ENCODE measurements around the gene TRIM25.

TRIM25 gene

DNA sequence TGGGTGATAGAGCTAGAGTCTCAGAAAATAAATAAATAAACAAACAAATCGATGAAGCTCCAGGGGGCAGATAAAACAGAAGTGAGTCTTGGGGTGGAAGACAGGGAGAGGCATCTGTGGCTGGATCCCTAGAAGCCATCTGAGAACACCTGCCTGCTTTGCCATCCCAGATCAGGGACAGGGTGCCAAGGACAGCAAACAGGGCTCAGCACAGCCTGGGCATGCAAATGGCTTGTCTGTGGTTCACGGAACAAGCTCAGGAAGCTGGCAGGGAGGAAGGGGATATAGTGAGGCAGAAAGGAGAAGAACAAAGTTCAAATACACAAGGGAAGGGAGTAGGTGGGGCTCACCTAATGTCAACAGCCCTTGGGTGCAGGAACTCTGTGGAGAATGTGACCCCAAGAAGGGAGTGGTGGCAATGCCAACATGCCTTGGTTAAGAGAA is 27.5 kb downstream of the TRIM25 start:
- no peak for TF ChIP-seq JUND (IDR thresholded peaks at IDR 0.05; ENCODE audit: low read depth)
- peak in 1 of 2 experiments; percentile 38 for DNase-seq (ENCODE audit: low read depth in 1 of 2, low spot score in 1 of 2)
- in situ Hi-C loops (cut with HindIII; ENCODE audit: low pct_unique_long_range_greater_than_20kb, low sequenced_read_pairs): no loop called here

DNA sequence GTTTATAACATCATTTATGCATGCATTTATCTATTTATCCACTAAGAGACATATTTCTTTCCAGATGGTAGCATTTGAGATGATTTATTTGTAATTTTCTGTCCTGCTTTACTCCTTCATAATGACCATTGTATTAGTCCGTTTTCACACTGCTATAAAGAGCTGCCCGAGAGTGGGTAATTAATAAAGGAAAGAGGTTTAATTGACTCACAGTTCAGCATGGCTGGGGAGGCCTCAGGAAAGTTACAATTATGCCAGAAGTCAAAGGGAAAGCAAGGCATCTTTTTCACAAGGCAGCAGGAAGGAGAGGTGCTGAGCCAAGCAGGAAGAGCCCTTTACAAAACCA is 28.6 kb downstream of the TRIM25 start:
- no peak for DNase-seq (ENCODE audit: low read depth in 1 of 2, low spot score in 1 of 2)
- in situ Hi-C loops (cut with HindIII; ENCODE audit: low pct_unique_long_range_greater_than_20kb, low sequenced_read_pairs): no loop called here
- no peak for TF ChIP-seq JUND (IDR thresholded peaks at IDR 0.05; ENCODE audit: low read depth)

GRCh38 chr17:56884483-56885311 is 29.2 kb downstream of the TRIM25 start:
- no peak for TF ChIP-seq JUND (IDR thresholded peaks at IDR 0.05; ENCODE audit: low read depth)
- in situ Hi-C loops (cut with HindIII; ENCODE audit: low pct_unique_long_range_greater_than_20kb, low sequenced_read_pairs): no loop called here
- DNase-seq (ENCODE audit: low read depth in 1 of 2, low spot score in 1 of 2): no peak

- DNase-seq (ENCODE audit: low read depth in 1 of 2, low spot score in 1 of 2): no peak
- in situ Hi-C loops (cut with HindIII; ENCODE audit: low pct_unique_long_range_greater_than_20kb, low sequenced_read_pairs): no loop called here
- no peak for TF ChIP-seq JUND (IDR thresholded peaks at IDR 0.05; ENCODE audit: low read depth)
Observed at GRCh38 chr17:56883616-56884015, 30.2 kb downstream of the TRIM25 start.

GRCh38 chr17:56881685-56882295 is 32.1 kb downstream of the TRIM25 start:
- in situ Hi-C loops (cut with HindIII; ENCODE audit: low pct_unique_long_range_greater_than_20kb, low sequenced_read_pairs): no loop called here
- no peak for TF ChIP-seq JUND (IDR thresholded peaks at IDR 0.05; ENCODE audit: low read depth)
- DNase-seq (ENCODE audit: low read depth in 1 of 2, low spot score in 1 of 2): no peak

- DNase-seq (ENCODE audit: low read depth in 1 of 2, low spot score in 1 of 2): no peak
- in situ Hi-C loops (cut with HindIII; ENCODE audit: low pct_unique_long_range_greater_than_20kb, low sequenced_read_pairs): no loop called here
- TF ChIP-seq JUND (IDR thresholded peaks at IDR 0.05; ENCODE audit: low read depth): no peak
Observed at GRCh38 chr17:56880571-56880970, 33.3 kb downstream of the TRIM25 start.

- in situ Hi-C loops (cut with HindIII; ENCODE audit: low pct_unique_long_range_greater_than_20kb, low sequenced_read_pairs): no loop called here
- no peak for DNase-seq (ENCODE audit: low read depth in 1 of 2, low spot score in 1 of 2)
- no peak for TF ChIP-seq JUND (IDR thresholded peaks at IDR 0.05; ENCODE audit: low read depth)
Observed at GRCh38 chr17:56880133-56880532, 33.7 kb downstream of the TRIM25 start.

DNA sequence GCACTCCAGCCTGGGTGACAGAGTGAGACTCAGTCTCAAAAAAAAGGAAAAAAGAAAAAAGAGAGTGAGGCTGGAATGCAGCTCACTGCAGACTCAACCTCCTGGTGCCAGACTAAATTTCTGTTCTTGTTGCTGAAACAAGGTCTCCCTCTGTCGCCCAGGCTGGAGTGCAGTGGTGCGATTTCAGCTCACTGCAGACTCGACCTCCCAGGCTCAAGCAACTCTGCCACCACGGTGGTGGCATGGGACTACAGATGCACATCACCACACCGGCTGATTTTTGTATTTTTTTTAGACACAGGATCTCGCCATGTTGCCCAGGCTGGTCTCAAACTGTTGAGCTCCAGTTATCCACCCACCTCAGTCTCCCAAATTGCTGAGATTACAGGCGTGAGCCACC is 34.6 kb downstream of the TRIM25 start:
- in situ Hi-C loops (cut with HindIII; ENCODE audit: low pct_unique_long_range_greater_than_20kb, low sequenced_read_pairs): no loop called here
- DNase-seq (ENCODE audit: low read depth in 1 of 2, low spot score in 1 of 2): no peak
- TF ChIP-seq JUND (IDR thresholded peaks at IDR 0.05; ENCODE audit: low read depth): no peak

- no peak for DNase-seq (ENCODE audit: low read depth in 1 of 2, low spot score in 1 of 2)
- TF ChIP-seq JUND (IDR thresholded peaks at IDR 0.05; ENCODE audit: low read depth): no peak
- in situ Hi-C loops (cut with HindIII; ENCODE audit: low pct_unique_long_range_greater_than_20kb, low sequenced_read_pairs): no loop called here
Observed at GRCh38 chr17:56876766-56877179, 37.1 kb downstream of the TRIM25 start.

- in situ Hi-C loops (cut with HindIII; ENCODE audit: low pct_unique_long_range_greater_than_20kb, low sequenced_read_pairs): no loop called here
- no peak for TF ChIP-seq JUND (IDR thresholded peaks at IDR 0.05; ENCODE audit: low read depth)
- DNase-seq (ENCODE audit: low read depth in 1 of 2, low spot score in 1 of 2): peak in 1 of 2 experiments; percentile 44
Observed at GRCh38 chr17:56870081-56870651, 43.7 kb downstream of the TRIM25 start.

- in situ Hi-C loops (cut with HindIII; ENCODE audit: low pct_unique_long_range_greater_than_20kb, low sequenced_read_pairs): no loop called here
- TF ChIP-seq JUND (IDR thresholded peaks at IDR 0.05; ENCODE audit: low read depth): no peak
- no peak for DNase-seq (ENCODE audit: low read depth in 1 of 2, low spot score in 1 of 2)
Observed at GRCh38 chr17:56868716-56869115, 45.1 kb downstream of the TRIM25 start.

DNA sequence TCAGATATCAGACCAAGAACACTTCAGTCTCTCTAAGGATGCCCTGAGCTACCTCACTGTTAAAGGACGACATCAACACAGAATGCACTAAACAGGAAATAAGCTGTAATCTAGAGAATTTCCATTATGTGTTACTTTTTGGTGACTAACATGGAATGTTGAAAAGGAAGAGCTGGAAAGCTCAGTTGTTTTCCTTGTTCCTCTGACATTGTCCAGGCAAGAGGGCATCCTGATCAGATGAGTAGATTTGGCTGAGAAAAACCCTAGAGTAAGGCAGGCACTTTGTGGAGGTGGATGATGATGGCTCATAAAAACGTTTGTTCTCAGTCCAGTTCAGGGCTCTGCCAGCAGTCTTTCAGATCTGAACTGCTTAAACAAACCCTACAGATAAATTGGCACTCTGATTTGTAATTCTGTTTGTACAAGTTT is 45.9 kb downstream of the TRIM25 start:
- no peak for DNase-seq (ENCODE audit: low read depth in 1 of 2, low spot score in 1 of 2)
- no peak for TF ChIP-seq JUND (IDR thresholded peaks at IDR 0.05; ENCODE audit: low read depth)
- in situ Hi-C loops (cut with HindIII; ENCODE audit: low pct_unique_long_range_greater_than_20kb, low sequenced_read_pairs): no loop called here

GRCh38 chr17:56866496-56866895 is 47.4 kb downstream of the TRIM25 start:
- no peak for TF ChIP-seq JUND (IDR thresholded peaks at IDR 0.05; ENCODE audit: low read depth)
- no peak for DNase-seq (ENCODE audit: low read depth in 1 of 2, low spot score in 1 of 2)
- in situ Hi-C loops (cut with HindIII; ENCODE audit: low pct_unique_long_range_greater_than_20kb, low sequenced_read_pairs): no loop called here

All from T47D (cell line).